Neural progenitor cell (in vitro differentiated cells): ENCODE measurements around the gene EYA4.

ENCODE experiments used
- EZH2 ChIP-seq: fragments of 200-600 bp; sonication (generic); IDR thresholded peaks from 2 replicates; pipeline ENCODE4 v1.6.1; 2017; ENCODE audit warnings: antibody characterized with exemption, mild to moderate bottlenecking, moderate library complexity
- TF ChIP-seq, protein P1 (sequence below): fragments of 200-600 bp; sonication (generic); IDR thresholded peaks from 2 replicates; pipeline ENCODE4 v1.5.1; 2017; ENCODE audit warnings: antibody characterized with exemption, mild to moderate bottlenecking

DNA sequence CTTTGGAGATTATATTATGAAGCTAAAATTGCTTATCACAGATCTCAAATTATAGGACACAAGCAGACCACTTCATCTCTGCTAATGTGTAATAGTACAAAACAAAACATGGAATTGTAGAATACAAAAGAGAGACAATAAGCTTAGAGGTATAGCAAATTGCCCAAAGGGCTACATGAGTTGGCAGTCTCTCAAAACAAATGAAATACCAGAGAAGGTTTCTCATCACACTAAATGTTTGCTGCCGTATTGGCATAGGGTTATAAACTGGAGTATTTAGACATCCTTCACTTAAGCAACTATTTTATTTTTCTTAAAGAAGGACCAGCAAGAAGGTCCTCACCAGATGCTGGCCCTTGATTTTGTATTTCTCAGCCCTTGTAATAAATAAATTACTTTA is 5.9 kb upstream of the EYA4 start:
- no peak for TF ChIP-seq EZH2
- TF ChIP-seq, protein P1, sequence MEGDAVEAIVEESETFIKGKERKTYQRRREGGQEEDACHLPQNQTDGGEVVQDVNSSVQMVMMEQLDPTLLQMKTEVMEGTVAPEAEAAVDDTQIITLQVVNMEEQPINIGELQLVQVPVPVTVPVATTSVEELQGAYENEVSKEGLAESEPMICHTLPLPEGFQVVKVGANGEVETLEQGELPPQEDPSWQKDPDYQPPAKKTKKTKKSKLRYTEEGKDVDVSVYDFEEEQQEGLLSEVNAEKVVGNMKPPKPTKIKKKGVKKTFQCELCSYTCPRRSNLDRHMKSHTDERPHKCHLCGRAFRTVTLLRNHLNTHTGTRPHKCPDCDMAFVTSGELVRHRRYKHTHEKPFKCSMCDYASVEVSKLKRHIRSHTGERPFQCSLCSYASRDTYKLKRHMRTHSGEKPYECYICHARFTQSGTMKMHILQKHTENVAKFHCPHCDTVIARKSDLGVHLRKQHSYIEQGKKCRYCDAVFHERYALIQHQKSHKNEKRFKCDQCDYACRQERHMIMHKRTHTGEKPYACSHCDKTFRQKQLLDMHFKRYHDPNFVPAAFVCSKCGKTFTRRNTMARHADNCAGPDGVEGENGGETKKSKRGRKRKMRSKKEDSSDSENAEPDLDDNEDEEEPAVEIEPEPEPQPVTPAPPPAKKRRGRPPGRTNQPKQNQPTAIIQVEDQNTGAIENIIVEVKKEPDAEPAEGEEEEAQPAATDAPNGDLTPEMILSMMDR, result no peak
